ENCODE results near the gene RNPS1. TPM values are rescaled to one million over a fixed set of nuclear protein-coding genes. Genes with fewer than 3 reads are reported as not detected.

Gene RNPS1
- total and polyA plus RNA-seq, 2 donors (not counting 3 experiments of a cell fraction or from before 2014, with no cell fraction given): 206 to 209 TPM

GRCh38 chr16:2282866-2283555, 15.1 kb upstream of the RNPS1 start:
- no peaks in the 10 kb centered on the region for H3K79me2 ChIP-seq (ENCODE audit: control insufficient read depth, insufficient read depth, low read length)
- POLR2A ChIA-PET: no interaction called here

More at GRCh38 chr16:2282866-2283555, 15.1 kb upstream of the RNPS1 start:
- dilution Hi-C loops (cut with MboI; ENCODE audit: extremely low pct_ligation_motif_present, low sequenced_read_pairs): no loop called here
- Histone ChIP-seq H2AFZ (ENCODE audit: low read depth, low read length) (no peak overlapping the region), H3K27me3 (ENCODE audit: control insufficient read depth in 2 of 2, insufficient read depth in 2 of 2, low read length in 2 of 2) (no peaks in the 10 kb centered on the region), H4K20me1 (replicated peaks; ENCODE audit: control insufficient read depth, extremely low read depth, insufficient read depth, low read length) (no peaks in the 10 kb centered on the region), H3K4me2 (ENCODE audit: insufficient read depth, low read length) (no peak overlapping the region), H3K36me3 (ENCODE audit: control insufficient read depth in 2 of 2, extremely low read depth in 1 of 2, insufficient read depth in 2 of 2, low read length in 2 of 2) (peaks cover 0 to 13% of the 10 kb centered on the region in 2 experiments), H3K9me1 (replicated peaks; ENCODE audit: control insufficient read depth, extremely low read depth, insufficient read depth, low read length) (no peaks in the 10 kb centered on the region), H3K9me3 (replicated peaks; ENCODE audit: control insufficient read depth, insufficient read depth, low read length) (no peaks in the 10 kb centered on the region), H3K9ac (replicated peaks; ENCODE audit: extremely low read depth, insufficient read depth, low read length) (no peak overlapping the region), H3K27ac (ENCODE audit: insufficient read depth, low read depth, low read length) (no peak overlapping the region), H3K4me1 (ENCODE audit: control insufficient read depth, extremely low read depth, insufficient read depth, low read length) (no peaks in the 10 kb centered on the region), H3K4me3 (replicated peaks in 1 of 3; ENCODE audit: insufficient read depth in 1 of 3, low read depth in 1 of 3, low read length in 3 of 3) (no peak overlapping the region)
- CTCF ChIA-PET: no interaction called here
- FAIRE-seq: no peak
- intact Hi-C loops (cut with micrococcal nuclease): no loop called here
- DNase-seq (ENCODE audit: low read depth, low spot score): no peak
- TF ChIP-seq POLR2A (IDR thresholded peaks at IDR 0.05; ENCODE audit: low read depth, low read length) (no peak), GATA2 (IDR thresholded peaks at IDR 0.05; ENCODE audit: insufficient read depth, insufficient read length, low read depth, low read length) (no peak), MYC (IDR thresholded peaks at IDR 0.05; ENCODE audit: low read depth, low read length) (no peak), FOS (IDR thresholded peaks at IDR 0.05; ENCODE audit: borderline replicate concordance, insufficient read depth, low read length) (no peak), JUN (IDR thresholded peaks at IDR 0.05; ENCODE audit: borderline replicate concordance, insufficient read depth, insufficient read length, low read depth) (no peak), EZH2 (IDR thresholded peaks at IDR 0.05; ENCODE audit: borderline replicate concordance, low read depth, low read length, severe bottlenecking) (no peak), POLR2AphosphoS5 (IDR thresholded peaks at IDR 0.05; ENCODE audit: insufficient read depth, low read depth, low read length) (no peak)
- TF ChIP-seq, protein P1, sequence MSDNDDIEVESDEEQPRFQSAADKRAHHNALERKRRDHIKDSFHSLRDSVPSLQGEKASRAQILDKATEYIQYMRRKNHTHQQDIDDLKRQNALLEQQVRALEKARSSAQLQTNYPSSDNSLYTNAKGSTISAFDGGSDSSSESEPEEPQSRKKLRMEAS (IDR thresholded peaks at IDR 0.05; ENCODE audit: insufficient read depth, insufficient read length): no peak
- TF ChIP-seq, protein P2, sequence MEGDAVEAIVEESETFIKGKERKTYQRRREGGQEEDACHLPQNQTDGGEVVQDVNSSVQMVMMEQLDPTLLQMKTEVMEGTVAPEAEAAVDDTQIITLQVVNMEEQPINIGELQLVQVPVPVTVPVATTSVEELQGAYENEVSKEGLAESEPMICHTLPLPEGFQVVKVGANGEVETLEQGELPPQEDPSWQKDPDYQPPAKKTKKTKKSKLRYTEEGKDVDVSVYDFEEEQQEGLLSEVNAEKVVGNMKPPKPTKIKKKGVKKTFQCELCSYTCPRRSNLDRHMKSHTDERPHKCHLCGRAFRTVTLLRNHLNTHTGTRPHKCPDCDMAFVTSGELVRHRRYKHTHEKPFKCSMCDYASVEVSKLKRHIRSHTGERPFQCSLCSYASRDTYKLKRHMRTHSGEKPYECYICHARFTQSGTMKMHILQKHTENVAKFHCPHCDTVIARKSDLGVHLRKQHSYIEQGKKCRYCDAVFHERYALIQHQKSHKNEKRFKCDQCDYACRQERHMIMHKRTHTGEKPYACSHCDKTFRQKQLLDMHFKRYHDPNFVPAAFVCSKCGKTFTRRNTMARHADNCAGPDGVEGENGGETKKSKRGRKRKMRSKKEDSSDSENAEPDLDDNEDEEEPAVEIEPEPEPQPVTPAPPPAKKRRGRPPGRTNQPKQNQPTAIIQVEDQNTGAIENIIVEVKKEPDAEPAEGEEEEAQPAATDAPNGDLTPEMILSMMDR (IDR thresholded peaks at IDR 0.05; ENCODE audit: extremely low read depth in 1 of 2, insufficient read depth in 1 of 2, low read depth in 1 of 2, low read length in 2 of 2): no peak
- BruUV-seq (replicated peaks): no TSS peak

Data from endothelial cell of umbilical vein (primary cell).